ENCODE measurements around the gene AP2A1. TPM values are rescaled to one million over a fixed set of nuclear protein-coding genes. Genes with fewer than 3 reads are reported as not detected.

Gene AP2A1
- total and polyA plus RNA-seq, 9 donors: 37.8 to 126 (median 88.1) TPM

DNA sequence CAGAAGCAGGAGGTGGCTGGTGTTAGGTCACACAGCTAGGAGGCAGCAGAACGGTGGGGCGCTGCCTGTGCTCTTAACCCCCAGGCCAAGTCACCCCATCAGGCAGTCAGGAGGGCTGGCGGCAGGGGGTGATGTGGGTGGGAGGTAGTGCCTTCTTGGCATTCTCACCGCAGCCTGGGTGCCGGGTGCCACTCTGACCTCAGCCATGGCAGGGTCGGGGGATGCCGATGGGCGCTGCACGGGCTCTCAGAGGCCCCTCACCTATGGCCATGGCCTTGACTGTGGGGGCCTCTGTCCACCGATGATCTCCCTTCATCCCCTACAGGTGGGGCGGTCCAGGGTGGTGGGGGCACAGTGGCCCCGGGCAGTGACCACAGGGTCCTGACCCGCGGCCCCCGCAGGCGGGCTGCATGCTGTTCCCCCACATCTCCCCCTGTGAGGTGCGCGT, 89.8 kb downstream of the AP2A1 start:
- Histone ChIP-seq H3K4me1 (ENCODE audit: insufficient read depth) (peaks cover 8% of the 10 kb centered on the region), H3K9me3 (no peaks in the 10 kb centered on the region), H3K4me3 (no peak overlapping the region), H3K27ac (no peak overlapping the region), H3K36me3 (no peaks in the 10 kb centered on the region), H3K27me3 (no peaks in the 10 kb centered on the region)
- DNase-seq: peak in 3 of 5 donors; percentile 27 to 45 (median 37)
- WGBS, 3 donors: 76 to 83% (median 79%) methylated on average over 14 to 18 of the region's 18 CpGs
- intact Hi-C loops (cut with DNase I): loop anchor here in 1 of 4 donors (5.0 kb wide), 1 partner anchor 34 kb away; no protein-coding TSS in a partner anchor
- no peak for TF ChIP-seq CTCF (IDR thresholded peaks at IDR 0.05)
- no peak for TF ChIP-seq POLR2A (IDR thresholded peaks at IDR 0.05)
- TF ChIP-seq EP300 (IDR thresholded peaks at IDR 0.05): no peak

Small RNAs within 50 kb of the gene (microRNA-seq; reads per million reads assigned to microRNA genes)
- 0.89 to 2.8 (median 1.9) reads per million in 3 donors for gene MIR4749
- gene MIR6799: 0 to 0.75 (median 0.18) reads per million in 3 donors
- gene MIR6800: 0 reads per million in 3 donors

Small RNAs within 50 kb of the gene (small RNA-seq; reads per million reads assigned to genes)
- gene MIR4749 (not detected), gene MIR6799 (not detected), gene RNU6-841P (not detected)

Other genes with a start within 250 kb of the AP2A1 start
- gene RCN3, start 239.0 kb upstream of the AP2A1 start, total RNA-seq: 10 to 100 TPM; 26.4 to 54.8 (median 37.8) TPM
- gene RCN3, start 239.0 kb upstream of the AP2A1 start, polyA plus RNA-seq: 10 to 100 TPM; 13.6 to 37.5 TPM
- gene NOSIP, start 186.4 kb upstream of the AP2A1 start, total RNA-seq: 10 to 100 TPM; 44.8 to 70.1 (median 58.7) TPM
- 10 to 100 TPM; 31.0 to 65.0 TPM for gene NOSIP, start 186.4 kb upstream of the AP2A1 start, polyA plus RNA-seq
- gene PRRG2, start 185.7 kb upstream of the AP2A1 start, total RNA-seq: 1 to 10 TPM in 3 of 7 donors, under 1 TPM in 1, not detected in 3; 0.77 to 4.0 (median 1.6) TPM
- under 1 TPM; 0.65 to 0.75 TPM for gene PRRG2, start 185.7 kb upstream of the AP2A1 start, polyA plus RNA-seq
- gene PRR12, start 175.8 kb upstream of the AP2A1 start, total RNA-seq: 10 to 100 TPM in 5 of 7 donors, 1 to 10 TPM in 2; 8.1 to 44.1 (median 31.8) TPM
- 10 to 100 TPM in 1 of 2 donors, 1 to 10 TPM in 1; 2.8 to 22.8 TPM for gene PRR12, start 175.8 kb upstream of the AP2A1 start, polyA plus RNA-seq
- 10 to 100 TPM; 28.7 to 62.8 (median 37.6) TPM for gene RRAS, start 126.9 kb upstream of the AP2A1 start, total RNA-seq
- gene RRAS, start 126.9 kb upstream of the AP2A1 start, polyA plus RNA-seq: 10 to 100 TPM; 24.2 to 63.4 TPM
- 10 to 100 TPM; 14.9 to 94.6 (median 68.8) TPM for gene SCAF1, start 124.8 kb upstream of the AP2A1 start, total RNA-seq
- gene SCAF1, start 124.8 kb upstream of the AP2A1 start, polyA plus RNA-seq: 10 to 100 TPM in 1 of 2 donors, 1 to 10 TPM in 1; 3.3 to 29.1 TPM
- 10 to 100 TPM; 46.1 to 89.0 (median 69.5) TPM for gene IRF3, start 101.1 kb upstream of the AP2A1 start, total RNA-seq
- 10 to 100 TPM; 24.2 to 76.9 TPM for gene IRF3, start 101.1 kb upstream of the AP2A1 start, polyA plus RNA-seq
- 10 to 100 TPM in 6 of 7 donors, 1 to 10 TPM in 1; 8.0 to 21.0 (median 15.6) TPM for gene BCL2L12, start 101.1 kb upstream of the AP2A1 start, total RNA-seq
- gene BCL2L12, start 101.1 kb upstream of the AP2A1 start, polyA plus RNA-seq: 10 to 100 TPM in 1 of 2 donors, 1 to 10 TPM in 1; 6.7 to 17.7 TPM
- gene PRMT1, start 89.7 kb upstream of the AP2A1 start, total RNA-seq: 100 to 1,000 TPM; 125 to 174 (median 152) TPM
- 100 to 1,000 TPM in 1 of 2 donors, 10 to 100 TPM in 1; 57.1 to 182 TPM for gene PRMT1, start 89.7 kb upstream of the AP2A1 start, polyA plus RNA-seq
- 1 to 10 TPM in 4 of 7 donors, under 1 TPM in 3; 0.48 to 1.9 (median 1.3) TPM for gene ADM5, start 77.4 kb upstream of the AP2A1 start, total RNA-seq
- 1 to 10 TPM in 1 of 2 donors, not detected in 1; 1.6 TPM for gene ADM5, start 77.4 kb upstream of the AP2A1 start, polyA plus RNA-seq
- 10 to 100 TPM in 4 of 7 donors, 1 to 10 TPM in 3; 4.6 to 25.8 (median 14.5) TPM for gene CPT1C, start 75.9 kb upstream of the AP2A1 start, total RNA-seq
- 10 to 100 TPM in 1 of 2 donors, 1 to 10 TPM in 1; 9.4 to 12.9 TPM for gene CPT1C, start 75.9 kb upstream of the AP2A1 start, polyA plus RNA-seq
- under 1 TPM in 3 of 7 donors, not detected in 4; 0.32 to 0.71 (median 0.46) TPM for gene TSKS, start 3.7 kb upstream of the AP2A1 start, total RNA-seq
- under 1 TPM; 0.15 to 0.30 TPM for gene TSKS, start 3.7 kb upstream of the AP2A1 start, polyA plus RNA-seq
- gene FUZ, start 46.3 kb downstream of the AP2A1 start, total RNA-seq: 10 to 100 TPM; 23.3 to 48.6 (median 27.5) TPM
- 10 to 100 TPM; 13.4 to 36.9 TPM for gene FUZ, start 46.3 kb downstream of the AP2A1 start, polyA plus RNA-seq
- gene MED25, start 51.3 kb downstream of the AP2A1 start, total RNA-seq: 10 to 100 TPM; 30.3 to 89.9 (median 85.3) TPM
- 10 to 100 TPM; 34.3 to 67.4 TPM for gene MED25, start 51.3 kb downstream of the AP2A1 start, polyA plus RNA-seq
- gene PTOV1, start 84.2 kb downstream of the AP2A1 start, total RNA-seq: 100 to 1,000 TPM; 108 to 256 (median 206) TPM
- gene PTOV1, start 84.2 kb downstream of the AP2A1 start, polyA plus RNA-seq: 100 to 1,000 TPM in 1 of 2 donors, 10 to 100 TPM in 1; 22.2 to 186 TPM
- gene PNKP, start 100.6 kb downstream of the AP2A1 start, total RNA-seq: 100 to 1,000 TPM in 1 of 7 donors, 10 to 100 TPM in 6; 47.2 to 111 (median 74.2) TPM
- 10 to 100 TPM in 1 of 2 donors, 1 to 10 TPM in 1; 6.8 to 39.0 TPM for gene PNKP, start 100.6 kb downstream of the AP2A1 start, polyA plus RNA-seq
- gene AKT1S1, start 110.4 kb downstream of the AP2A1 start, total RNA-seq: 10 to 100 TPM; 10.6 to 45.3 (median 30.0) TPM
- gene AKT1S1, start 110.4 kb downstream of the AP2A1 start, polyA plus RNA-seq: 10 to 100 TPM; 24.3 to 34.8 TPM
- 10 to 100 TPM; 23.1 to 77.5 (median 49.8) TPM for gene TBC1D17, start 110.7 kb downstream of the AP2A1 start, total RNA-seq
- gene TBC1D17, start 110.7 kb downstream of the AP2A1 start, polyA plus RNA-seq: 10 to 100 TPM; 41.3 to 66.9 TPM
- 1 to 10 TPM in 4 of 7 donors, under 1 TPM in 2, not detected in 1; 0.24 to 4.3 (median 1.3) TPM for gene IL4I1, start 129.9 kb downstream of the AP2A1 start, total RNA-seq
- under 1 TPM; 0.35 to 0.43 TPM for gene IL4I1, start 129.9 kb downstream of the AP2A1 start, polyA plus RNA-seq
- gene ATF5, start 162.2 kb downstream of the AP2A1 start, total RNA-seq: 10 to 100 TPM in 5 of 7 donors, 1 to 10 TPM in 2; 4.3 to 23.5 (median 16.0) TPM
- 10 to 100 TPM; 17.3 to 20.1 TPM for gene ATF5, start 162.2 kb downstream of the AP2A1 start, polyA plus RNA-seq
- gene NUP62, start 162.5 kb downstream of the AP2A1 start, total RNA-seq: 10 to 100 TPM; 18.7 to 47.7 (median 38.5) TPM
- 10 to 100 TPM; 19.0 to 27.3 TPM for gene NUP62, start 162.5 kb downstream of the AP2A1 start, polyA plus RNA-seq
- gene SIGLEC11, start 194.2 kb downstream of the AP2A1 start, total RNA-seq: 100 to 1,000 TPM in 1 of 7 donors, 10 to 100 TPM in 6; 44.0 to 117 (median 77.6) TPM
- gene SIGLEC11, start 194.2 kb downstream of the AP2A1 start, polyA plus RNA-seq: 100 to 1,000 TPM in 1 of 2 donors, 10 to 100 TPM in 1; 43.3 to 113 TPM